ENCODE results near the gene CALD1. TPM values are rescaled to one million over a fixed set of nuclear protein-coding genes. Genes with fewer than 3 reads are reported as not detected.

The CALD1 gene
- total and polyA plus RNA-seq, 7 donors, result 16.8 to 59.5 (median 25.0) TPM

GRCh38 chr7:134916171-134916883 lies 136.9 kb downstream of the CALD1 start:
- no peaks in the 10 kb centered on the region for H3K9me3 ChIP-seq
- no peak for DNase-seq
- no peaks in the 10 kb centered on the region for H3K27me3 ChIP-seq (ENCODE audit: insufficient read depth in 3 of 3, low read length in 2 of 3)
- intact Hi-C loops (cut with DNase I), result no loop called here
- TF ChIP-seq, protein P1, sequence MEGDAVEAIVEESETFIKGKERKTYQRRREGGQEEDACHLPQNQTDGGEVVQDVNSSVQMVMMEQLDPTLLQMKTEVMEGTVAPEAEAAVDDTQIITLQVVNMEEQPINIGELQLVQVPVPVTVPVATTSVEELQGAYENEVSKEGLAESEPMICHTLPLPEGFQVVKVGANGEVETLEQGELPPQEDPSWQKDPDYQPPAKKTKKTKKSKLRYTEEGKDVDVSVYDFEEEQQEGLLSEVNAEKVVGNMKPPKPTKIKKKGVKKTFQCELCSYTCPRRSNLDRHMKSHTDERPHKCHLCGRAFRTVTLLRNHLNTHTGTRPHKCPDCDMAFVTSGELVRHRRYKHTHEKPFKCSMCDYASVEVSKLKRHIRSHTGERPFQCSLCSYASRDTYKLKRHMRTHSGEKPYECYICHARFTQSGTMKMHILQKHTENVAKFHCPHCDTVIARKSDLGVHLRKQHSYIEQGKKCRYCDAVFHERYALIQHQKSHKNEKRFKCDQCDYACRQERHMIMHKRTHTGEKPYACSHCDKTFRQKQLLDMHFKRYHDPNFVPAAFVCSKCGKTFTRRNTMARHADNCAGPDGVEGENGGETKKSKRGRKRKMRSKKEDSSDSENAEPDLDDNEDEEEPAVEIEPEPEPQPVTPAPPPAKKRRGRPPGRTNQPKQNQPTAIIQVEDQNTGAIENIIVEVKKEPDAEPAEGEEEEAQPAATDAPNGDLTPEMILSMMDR (IDR thresholded peaks at IDR 0.05), result no peak
- no peak overlapping the region for H3K27ac ChIP-seq
- no peaks in the 10 kb centered on the region for H3K36me3 ChIP-seq (ENCODE audit: insufficient read depth in 1 of 2, low read depth in 1 of 2)
- no peaks in the 10 kb centered on the region for H3K4me1 ChIP-seq
- WGBS, 3 donors, result 72 to 76% (median 73%) methylated on average over 6 of the region's 6 CpGs
- ATAC-seq, result no peak
- H3K4me3 ChIP-seq, result no peak overlapping the region

- H3K27ac ChIP-seq, result no peak overlapping the region
- ATAC-seq, result no peak
- no peaks in the 10 kb centered on the region for H3K9me3 ChIP-seq
- no peaks in the 10 kb centered on the region for H3K36me3 ChIP-seq (ENCODE audit: insufficient read depth in 1 of 2, low read depth in 1 of 2)
- DNase-seq, result no peak
- intact Hi-C loops (cut with DNase I), result no loop called here
- TF ChIP-seq, protein P1 (IDR thresholded peaks at IDR 0.05), result no peak
- H3K27me3 ChIP-seq (ENCODE audit: insufficient read depth in 3 of 3, low read length in 2 of 3), result no peaks in the 10 kb centered on the region
- no peaks in the 10 kb centered on the region for H3K4me1 ChIP-seq
- no peak overlapping the region for H3K4me3 ChIP-seq
Measured at GRCh38 chr7:134919240-134919641, 139.8 kb downstream of the CALD1 start.

GRCh38 chr7:134920026-134920753 lies 140.8 kb downstream of the CALD1 start:
- H3K9me3 ChIP-seq, result no peaks in the 10 kb centered on the region
- no peaks in the 10 kb centered on the region for H3K4me1 ChIP-seq
- DNase-seq (no peak), ATAC-seq (no peak)
- intact Hi-C loops (cut with DNase I), result no loop called here
- H3K36me3 ChIP-seq (ENCODE audit: insufficient read depth in 1 of 2, low read depth in 1 of 2), result no peaks in the 10 kb centered on the region
- no peak overlapping the region for H3K27ac ChIP-seq
- H3K27me3 ChIP-seq (ENCODE audit: insufficient read depth in 3 of 3, low read length in 2 of 3), result no peaks in the 10 kb centered on the region
- H3K4me3 ChIP-seq, result no peak overlapping the region
- TF ChIP-seq, protein P1 (IDR thresholded peaks at IDR 0.05), result no peak
- 62 to 75% (median 69%) methylated on average over 2 of the region's 2 CpGs for WGBS, 3 donors

DNA sequence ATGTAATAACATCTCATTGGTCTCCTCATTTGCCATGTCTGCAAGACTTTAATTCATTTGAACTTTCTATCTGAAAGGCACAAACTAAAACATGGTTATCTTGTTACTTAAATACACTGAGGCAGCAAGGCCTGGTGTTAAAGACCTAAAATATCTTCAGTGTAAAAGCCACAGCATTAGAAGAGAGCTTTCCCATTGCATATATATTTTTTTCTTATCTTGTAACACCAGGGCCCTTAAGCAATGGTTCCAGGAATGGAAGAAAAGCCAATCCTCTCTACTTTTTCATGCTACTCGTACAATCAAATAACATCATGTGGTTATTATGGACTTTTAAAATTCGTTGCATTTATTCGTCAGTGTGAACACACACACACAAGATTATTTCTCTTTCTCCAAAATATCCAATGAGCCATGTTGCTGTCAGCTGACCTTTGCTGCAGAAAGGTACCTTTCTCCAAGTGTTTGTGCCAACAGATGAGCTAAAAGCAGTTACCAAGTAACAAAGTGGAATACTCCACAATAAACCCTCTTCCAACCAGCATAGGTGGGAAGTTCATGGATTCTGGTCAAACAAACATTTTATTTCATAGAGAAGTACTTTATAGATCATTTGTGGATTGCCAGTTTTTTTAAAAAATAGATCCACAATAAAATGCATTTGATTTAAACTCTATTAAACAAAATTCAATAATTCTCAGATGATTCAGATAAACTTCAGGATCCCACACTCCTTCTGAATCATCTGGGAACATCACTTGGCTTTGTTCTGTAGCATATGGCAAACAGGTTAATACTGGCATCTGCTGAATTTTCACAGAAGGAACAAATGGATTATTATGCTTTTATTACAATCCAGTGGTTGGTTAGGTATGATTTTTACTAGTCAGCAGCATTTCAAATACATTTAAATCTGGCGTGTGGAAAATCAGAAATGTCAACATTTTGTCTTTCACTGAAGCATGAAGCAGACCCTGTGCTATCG lies 143.6 kb downstream of the CALD1 start:
- Histone ChIP-seq H3K27ac (no peak overlapping the region), H3K9me3 (no peaks in the 10 kb centered on the region), H3K4me1 (no peaks in the 10 kb centered on the region), H3K4me3 (no peak overlapping the region), H3K36me3 (ENCODE audit: insufficient read depth in 1 of 2, low read depth in 1 of 2) (no peaks in the 10 kb centered on the region), H3K27me3 (ENCODE audit: insufficient read depth in 3 of 3, low read length in 2 of 3) (no peaks in the 10 kb centered on the region)
- TF ChIP-seq, protein P1 (IDR thresholded peaks at IDR 0.05), result no peak
- DNase-seq, result no peak
- intact Hi-C loops (cut with DNase I), result no loop called here
- 81 to 91% (median 83%) methylated on average over 5 of the region's 5 CpGs for WGBS, 3 donors
- ATAC-seq, result no peak

Data from psoas muscle (tissue), 8 donors.